Caco-2 (cell line): ENCODE results near the gene CLEC10A. TPM values are rescaled to one million over a fixed set of nuclear protein-coding genes. Genes with fewer than 3 reads are reported as not detected.
A peak's percentile ranks its signal among the peaks of the same experiment; 100 is the strongest.

Source experiments
- BruUV-seq: library from RNA; stranded (reverse); fragments of 400-500 nt; replicated peaks from 2 replicates; lab custom pipeline; 2021; lab: Mats Ljungman, UMichigan
- CTCF ChIA-PET: fragments of 300-600 bp; sonication (Branson Sonifier 250); formaldehyde crosslinking; loops from one replicate; lab custom pipeline; 2022; ENCODE audit warnings: antibody characterized with exemption; lab: Charles Lee
- POLR2A ChIA-PET: fragments of 300-600 bp; sonication (Branson Sonifier 250); formaldehyde crosslinking; loops from one replicate; lab custom pipeline; 2022; ENCODE audit warnings: antibody characterized with exemption; lab: Charles Lee
- DNase-seq, 2 experiments: peaks; one replicate each; pipeline versions ENCODE4 v3.0.0 to v3.0.0-alpha.2; 2020 to 2022
- H3K27me3 ChIP-seq: replicated peaks from 2 replicates; pipeline ENCODE4 v1.6.0; 2011; ENCODE audit warnings: low read length; ENCODE audit not compliant: control insufficient read depth, insufficient read depth
- H3K36me3 ChIP-seq: 2 replicates; pipeline ENCODE4 v1.5.1; 2011; ENCODE audit warnings: low read length; ENCODE audit not compliant: control insufficient read depth, insufficient read depth
- H3K4me1 ChIP-seq: fragments of 250-450 bp; sonication (Bioruptor Pico); 2 replicates; pipeline ENCODE4 v1.5.1; 2020; ENCODE audit warnings: mild to moderate bottlenecking
- H3K4me3 ChIP-seq: 2 replicates; pipeline ENCODE4 v1.5.1; 2011; ENCODE audit warnings: low read depth, mild to moderate bottlenecking, control low read depth, low read length
- H3K9me3 ChIP-seq: fragments of 250-450 bp; sonication (Bioruptor Pico); 2 replicates; pipeline ENCODE4 v1.5.1; 2020; ENCODE audit warnings: mild to moderate bottlenecking, moderate library complexity
- H3K27ac Mint-ChIP-seq: one replicate; pipeline ENCODE4 v1.8.0; 2022; ENCODE audit warnings: mixed read lengths; ENCODE audit not compliant: unreplicated experiment
- H3K27me3 Mint-ChIP-seq: one replicate; pipeline ENCODE4 v1.8.0; 2022; ENCODE audit warnings: mixed read lengths; ENCODE audit not compliant: insufficient read depth, unreplicated experiment
- H3K36me3 Mint-ChIP-seq: one replicate; pipeline ENCODE4 v1.8.0; 2022; ENCODE audit warnings: mild to moderate bottlenecking, mixed read lengths; ENCODE audit not compliant: insufficient read depth, unreplicated experiment
- H3K4me1 Mint-ChIP-seq: one replicate; pipeline ENCODE4 v1.8.0; 2022; ENCODE audit warnings: low read depth, mixed read lengths; ENCODE audit not compliant: unreplicated experiment
- H3K4me3 Mint-ChIP-seq: one replicate; pipeline ENCODE4 v1.8.0; 2022; ENCODE audit warnings: mild to moderate bottlenecking, moderate library complexity, mixed read lengths; ENCODE audit not compliant: unreplicated experiment
- H3K9me3 Mint-ChIP-seq: one replicate; pipeline ENCODE4 v1.8.0; 2022; ENCODE audit warnings: mixed read lengths; ENCODE audit not compliant: unreplicated experiment
- intact Hi-C: fragments of 100-400 bp; cut with micrococcal nuclease; formaldehyde crosslinking; loops from one replicate; pipeline ENCODE4 v1.10.0; 2022; ENCODE audit not compliant: unreplicated experiment
- total RNA-seq: library from RNA; stranded (reverse); gene quantifications from 2 replicates; pipeline ENCODE4 v1.2.3, GENCODE V29; 2022
- TF ChIP-seq, protein P1 (sequence below), 2 experiments: fragments of 200-600 bp in 1 of 2; IDR thresholded peaks; 1 replicate in 1 of 2; 2 replicates in 1 of 2; pipeline versions ENCODE4 v1.5.1 to v1.8.0; 2011 to 2022; ENCODE audit warnings: antibody characterized with exemption in 1 of 2, control low read depth in 1 of 2, inconsistent platforms in 1 of 2, low read depth in 1 of 2, low read length in 1 of 2, mild to moderate bottlenecking in 1 of 2, moderate library complexity in 1 of 2; ENCODE audit not compliant: insufficient read depth in 1 of 2, severe bottlenecking in 1 of 2, unreplicated experiment in 1 of 2

CLEC10A gene
- total RNA-seq, 1 experiment from 2014 or later: not detected

- CTCF ChIA-PET: no interaction called here
- POLR2A ChIA-PET: no interaction called here
- TF ChIP-seq, protein P1, sequence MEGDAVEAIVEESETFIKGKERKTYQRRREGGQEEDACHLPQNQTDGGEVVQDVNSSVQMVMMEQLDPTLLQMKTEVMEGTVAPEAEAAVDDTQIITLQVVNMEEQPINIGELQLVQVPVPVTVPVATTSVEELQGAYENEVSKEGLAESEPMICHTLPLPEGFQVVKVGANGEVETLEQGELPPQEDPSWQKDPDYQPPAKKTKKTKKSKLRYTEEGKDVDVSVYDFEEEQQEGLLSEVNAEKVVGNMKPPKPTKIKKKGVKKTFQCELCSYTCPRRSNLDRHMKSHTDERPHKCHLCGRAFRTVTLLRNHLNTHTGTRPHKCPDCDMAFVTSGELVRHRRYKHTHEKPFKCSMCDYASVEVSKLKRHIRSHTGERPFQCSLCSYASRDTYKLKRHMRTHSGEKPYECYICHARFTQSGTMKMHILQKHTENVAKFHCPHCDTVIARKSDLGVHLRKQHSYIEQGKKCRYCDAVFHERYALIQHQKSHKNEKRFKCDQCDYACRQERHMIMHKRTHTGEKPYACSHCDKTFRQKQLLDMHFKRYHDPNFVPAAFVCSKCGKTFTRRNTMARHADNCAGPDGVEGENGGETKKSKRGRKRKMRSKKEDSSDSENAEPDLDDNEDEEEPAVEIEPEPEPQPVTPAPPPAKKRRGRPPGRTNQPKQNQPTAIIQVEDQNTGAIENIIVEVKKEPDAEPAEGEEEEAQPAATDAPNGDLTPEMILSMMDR (IDR thresholded peaks at IDR 0.05; ENCODE audit: insufficient read depth in 1 of 2, low read depth in 1 of 2, low read length in 1 of 2, severe bottlenecking in 1 of 2, unreplicated experiment in 1 of 2): no peak
- Histone ChIP-seq H3K4me1 (peaks cover 8% of the 10 kb centered on the region; the same call in 1 of the 2 replicates), H3K27me3 (no peaks in the 10 kb centered on the region), H3K9me3 (no peaks in the 10 kb centered on the region), H3K36me3 (no peaks in the 10 kb centered on the region), H3K4me3 (no peak overlapping the region; the same call in 1 of the 2 replicates)
- Mint-ChIP-seq H3K27me3 (no peaks in the 10 kb centered on the region), H3K27ac (no peak overlapping the region), H3K9me3 (no peaks in the 10 kb centered on the region), H3K4me1 (peaks cover 7% of the 10 kb centered on the region), H3K4me3 (no peak overlapping the region), H3K36me3 (peaks cover 14% of the 10 kb centered on the region)
- intact Hi-C loops: no loop called here
- DNase-seq: no peak
- BruUV-seq: no TSS peak
Observed at GRCh38 chr17:7042501-7043181, 37.4 kb downstream of the CLEC10A start.

DNA sequence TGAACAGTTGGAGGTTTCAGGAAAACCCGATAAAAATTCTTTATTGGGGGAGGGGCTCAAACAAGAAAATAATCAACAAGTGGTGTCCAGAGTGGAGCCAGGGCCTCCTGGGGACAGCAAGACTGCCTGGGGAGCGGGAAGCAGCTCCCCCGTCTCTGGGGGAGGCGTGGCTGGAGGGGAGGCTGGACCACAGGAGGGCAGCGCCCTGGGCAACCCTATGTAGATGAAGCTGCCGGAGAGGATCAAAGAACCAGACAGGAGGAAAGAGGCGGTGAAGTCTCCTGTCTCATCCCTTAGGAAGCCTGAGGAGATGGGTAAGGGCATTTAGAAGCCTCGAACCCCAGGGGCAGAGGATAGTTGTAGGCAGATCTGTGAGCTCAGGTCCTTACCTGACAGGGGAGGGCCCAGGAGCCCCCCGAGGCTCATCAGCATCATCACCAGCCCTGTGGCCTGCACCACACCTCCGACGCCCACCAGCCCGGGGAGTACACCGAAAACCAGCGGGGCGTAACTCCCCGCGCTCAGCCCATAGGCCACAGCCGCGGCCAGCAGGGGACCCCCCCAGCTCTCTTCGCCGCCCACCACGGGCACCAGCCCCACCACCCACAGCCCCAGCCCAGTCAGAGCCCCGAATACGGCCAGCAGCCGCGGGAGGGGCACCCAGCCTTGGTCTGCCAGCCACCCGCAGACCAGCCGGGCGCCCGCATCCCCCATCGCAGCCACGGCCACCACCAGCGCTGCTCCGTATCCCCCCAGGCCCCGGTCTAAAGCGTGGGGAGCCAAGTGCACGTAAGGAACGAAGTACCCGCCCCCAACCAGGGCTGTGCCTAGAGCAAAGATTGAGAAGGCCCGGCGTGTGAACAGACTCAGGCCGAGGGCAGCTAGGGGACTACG lies 38.2 kb downstream of the CLEC10A start:
- H3K36me3 Mint-ChIP-seq: peaks cover 10% of the 10 kb centered on the region
- CTCF ChIA-PET: interaction anchor here (0.6 kb wide), 1 partner anchor 302 kb away, joined by 3 read pairs; no protein-coding TSS in a partner anchor
- H3K4me1 ChIP-seq: peaks cover 8% of the 10 kb centered on the region; the same call in 1 of the 2 replicates
- no peak for DNase-seq
- H3K36me3 ChIP-seq: no peaks in the 10 kb centered on the region
- intact Hi-C loops: no loop called here
- no peaks in the 10 kb centered on the region for H3K27me3 Mint-ChIP-seq
- peaks cover 7% of the 10 kb centered on the region for H3K4me1 Mint-ChIP-seq
- POLR2A ChIA-PET: no interaction called here
- no peaks in the 10 kb centered on the region for H3K9me3 ChIP-seq
- H3K4me3 Mint-ChIP-seq: no peak overlapping the region
- H3K4me3 ChIP-seq: no peak overlapping the region
- BruUV-seq: no TSS peak
- no peaks in the 10 kb centered on the region for H3K27me3 ChIP-seq
- peak overlapping the region; percentile 64 for H3K27ac Mint-ChIP-seq
- H3K9me3 Mint-ChIP-seq: no peaks in the 10 kb centered on the region
- TF ChIP-seq, protein P1 (IDR thresholded peaks at IDR 0.05; ENCODE audit: insufficient read depth in 1 of 2, low read depth in 1 of 2, low read length in 1 of 2, severe bottlenecking in 1 of 2, unreplicated experiment in 1 of 2): no peak

DNA sequence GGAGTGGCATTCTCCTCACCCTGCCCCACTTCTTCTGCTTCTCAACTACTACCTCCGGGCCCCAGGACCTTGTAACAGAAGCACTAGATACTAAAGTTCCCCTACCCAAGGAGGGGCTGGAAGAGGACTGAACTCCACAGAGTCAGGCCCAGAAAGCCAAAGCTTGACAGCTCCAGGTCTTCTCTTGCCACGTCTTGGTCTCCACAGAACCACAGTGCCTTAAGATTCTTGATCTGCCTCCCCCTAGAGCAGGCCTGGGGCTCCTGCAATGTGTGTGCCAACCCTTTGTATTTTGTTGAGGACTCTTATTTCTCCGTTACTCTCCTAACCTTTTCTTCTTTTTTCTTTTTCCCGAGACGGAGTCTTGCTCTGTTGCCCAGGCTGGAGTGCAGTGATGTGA lies 40.2 kb downstream of the CLEC10A start:
- Mint-ChIP-seq H3K4me3 (no peak overlapping the region), H3K4me1 (no peaks in the 10 kb centered on the region), H3K36me3 (peaks cover 11% of the 10 kb centered on the region), H3K9me3 (no peaks in the 10 kb centered on the region), H3K27ac (no peak overlapping the region), H3K27me3 (no peaks in the 10 kb centered on the region)
- ChIA-PET CTCF (no interaction called here), POLR2A (no interaction called here)
- no peaks in the 10 kb centered on the region for H3K4me1 ChIP-seq
- H3K4me3 ChIP-seq: no peak overlapping the region
- TF ChIP-seq, protein P1 (IDR thresholded peaks at IDR 0.05; ENCODE audit: insufficient read depth in 1 of 2, low read depth in 1 of 2, low read length in 1 of 2, severe bottlenecking in 1 of 2, unreplicated experiment in 1 of 2): no peak
- DNase-seq: no peak
- no peaks in the 10 kb centered on the region for H3K36me3 ChIP-seq
- intact Hi-C loops: no loop called here
- no peaks in the 10 kb centered on the region for H3K9me3 ChIP-seq
- no TSS peak for BruUV-seq
- H3K27me3 ChIP-seq: no peaks in the 10 kb centered on the region
